Measurements from ENCODE around the gene ITGA11. TPM values are rescaled to one million over a fixed set of nuclear protein-coding genes. Genes with fewer than 3 reads are reported as not detected.

ITGA11 gene
- total and polyA plus RNA-seq, 8 donors, result 0.19 to 4.1 (median 0.66) TPM

DNA sequence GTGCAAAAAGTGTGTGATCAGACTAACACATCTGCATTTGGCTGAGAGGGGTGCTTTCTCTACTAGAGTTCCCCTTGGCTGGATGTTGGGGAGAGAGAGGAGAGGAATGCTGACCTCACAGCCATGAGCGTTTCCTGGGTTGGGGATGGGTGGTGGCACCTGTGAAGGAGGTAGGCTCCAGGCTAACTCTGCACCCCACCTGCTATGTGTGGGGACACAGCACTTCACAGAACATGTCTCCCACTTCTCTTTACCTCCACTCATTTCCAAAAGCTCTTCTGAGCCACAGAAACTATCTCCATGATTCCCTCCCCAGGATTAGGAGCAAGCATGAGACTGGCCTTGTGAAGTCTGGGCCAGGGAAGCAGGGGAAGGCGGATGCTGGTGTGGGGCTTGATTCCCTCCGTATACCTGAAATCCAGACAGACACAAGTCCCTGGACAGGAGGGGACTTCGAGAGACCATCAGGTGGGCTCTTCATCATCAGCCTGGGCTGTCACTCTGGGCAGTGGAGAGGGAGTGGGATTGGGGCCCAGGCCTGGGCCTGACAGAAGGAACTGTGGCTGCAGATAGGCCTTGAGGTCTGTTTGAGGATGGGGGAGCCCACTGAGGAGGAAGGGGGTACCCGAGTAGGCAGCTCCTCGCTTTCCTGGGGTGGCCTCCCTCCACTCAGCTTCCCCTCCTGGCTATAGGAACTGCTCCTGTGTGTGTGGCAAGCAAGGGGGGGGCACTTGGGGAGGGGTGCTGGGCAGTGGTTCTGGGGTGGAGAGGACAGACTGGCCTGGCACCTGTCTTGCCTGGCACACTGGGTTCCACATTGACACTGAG lies 113.7 kb downstream of the ITGA11 start:
- no peaks in the 10 kb centered on the region for H3K27me3 ChIP-seq
- H3K36me3 ChIP-seq, result no peaks in the 10 kb centered on the region
- DNase-seq, result peak in 1 of 6 donors; percentile 33
- ATAC-seq, result no peak
- TF ChIP-seq, protein P1, sequence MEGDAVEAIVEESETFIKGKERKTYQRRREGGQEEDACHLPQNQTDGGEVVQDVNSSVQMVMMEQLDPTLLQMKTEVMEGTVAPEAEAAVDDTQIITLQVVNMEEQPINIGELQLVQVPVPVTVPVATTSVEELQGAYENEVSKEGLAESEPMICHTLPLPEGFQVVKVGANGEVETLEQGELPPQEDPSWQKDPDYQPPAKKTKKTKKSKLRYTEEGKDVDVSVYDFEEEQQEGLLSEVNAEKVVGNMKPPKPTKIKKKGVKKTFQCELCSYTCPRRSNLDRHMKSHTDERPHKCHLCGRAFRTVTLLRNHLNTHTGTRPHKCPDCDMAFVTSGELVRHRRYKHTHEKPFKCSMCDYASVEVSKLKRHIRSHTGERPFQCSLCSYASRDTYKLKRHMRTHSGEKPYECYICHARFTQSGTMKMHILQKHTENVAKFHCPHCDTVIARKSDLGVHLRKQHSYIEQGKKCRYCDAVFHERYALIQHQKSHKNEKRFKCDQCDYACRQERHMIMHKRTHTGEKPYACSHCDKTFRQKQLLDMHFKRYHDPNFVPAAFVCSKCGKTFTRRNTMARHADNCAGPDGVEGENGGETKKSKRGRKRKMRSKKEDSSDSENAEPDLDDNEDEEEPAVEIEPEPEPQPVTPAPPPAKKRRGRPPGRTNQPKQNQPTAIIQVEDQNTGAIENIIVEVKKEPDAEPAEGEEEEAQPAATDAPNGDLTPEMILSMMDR (IDR thresholded peaks at IDR 0.05), result no peak
- WGBS, 2 donors, result 82 to 87% methylated on average over 6 of the region's 6 CpGs
- H3K4me3 ChIP-seq, result no peak overlapping the region
- intact Hi-C loops (cut with DNase I), result no loop called here
- H3K27ac ChIP-seq, result no peak overlapping the region
- H3K4me1 ChIP-seq, result no peaks in the 10 kb centered on the region
- H3K9me3 ChIP-seq, result no peaks in the 10 kb centered on the region
- no peak for FAIRE-seq

DNA sequence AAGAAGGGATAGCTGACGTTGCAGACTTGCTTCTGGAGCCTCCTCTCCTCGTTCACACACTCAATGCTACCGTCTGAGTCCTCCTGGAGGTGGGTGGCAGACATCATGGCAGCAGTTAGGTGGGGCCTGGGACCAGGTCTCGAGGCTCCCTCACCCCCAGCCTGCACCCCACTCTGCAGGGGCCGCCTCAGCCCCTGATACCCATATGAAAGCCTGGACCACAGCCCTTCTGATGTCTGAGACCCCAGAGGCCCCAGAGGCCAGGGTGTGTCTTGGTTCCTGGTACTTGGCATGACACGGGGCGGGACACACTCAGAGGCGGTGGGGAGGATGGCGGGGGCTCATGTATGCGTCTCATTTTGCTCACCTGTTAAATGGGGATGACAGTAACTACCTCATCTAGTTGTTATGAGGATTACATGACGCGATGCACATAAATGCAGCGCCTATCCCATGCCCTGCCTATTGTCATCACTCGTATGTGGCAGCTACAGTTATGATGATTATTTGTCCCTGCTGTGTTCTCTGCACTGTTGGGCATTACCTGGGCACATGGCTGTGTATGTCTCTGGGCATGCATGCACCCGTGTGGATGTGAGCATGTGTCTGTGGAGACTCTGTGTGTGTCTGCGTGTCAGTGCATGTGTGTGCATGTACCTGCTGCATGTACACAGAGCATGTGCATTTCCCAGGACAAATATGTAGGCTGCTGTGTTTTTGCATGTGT lies 114.5 kb downstream of the ITGA11 start:
- Histone ChIP-seq H3K36me3 (no peaks in the 10 kb centered on the region), H3K4me3 (no peak overlapping the region), H3K27me3 (no peaks in the 10 kb centered on the region), H3K27ac (no peak overlapping the region), H3K9me3 (no peaks in the 10 kb centered on the region), H3K4me1 (no peaks in the 10 kb centered on the region)
- intact Hi-C loops (cut with DNase I), result no loop called here
- TF ChIP-seq, protein P1 (IDR thresholded peaks at IDR 0.05), result no peak
- FAIRE-seq, result no peak
- peak in 1 of 6 donors; percentile 34 for DNase-seq
- no peak for ATAC-seq
- 81 to 88% methylated on average over 16 of the region's 16 CpGs for WGBS, 2 donors

DNA sequence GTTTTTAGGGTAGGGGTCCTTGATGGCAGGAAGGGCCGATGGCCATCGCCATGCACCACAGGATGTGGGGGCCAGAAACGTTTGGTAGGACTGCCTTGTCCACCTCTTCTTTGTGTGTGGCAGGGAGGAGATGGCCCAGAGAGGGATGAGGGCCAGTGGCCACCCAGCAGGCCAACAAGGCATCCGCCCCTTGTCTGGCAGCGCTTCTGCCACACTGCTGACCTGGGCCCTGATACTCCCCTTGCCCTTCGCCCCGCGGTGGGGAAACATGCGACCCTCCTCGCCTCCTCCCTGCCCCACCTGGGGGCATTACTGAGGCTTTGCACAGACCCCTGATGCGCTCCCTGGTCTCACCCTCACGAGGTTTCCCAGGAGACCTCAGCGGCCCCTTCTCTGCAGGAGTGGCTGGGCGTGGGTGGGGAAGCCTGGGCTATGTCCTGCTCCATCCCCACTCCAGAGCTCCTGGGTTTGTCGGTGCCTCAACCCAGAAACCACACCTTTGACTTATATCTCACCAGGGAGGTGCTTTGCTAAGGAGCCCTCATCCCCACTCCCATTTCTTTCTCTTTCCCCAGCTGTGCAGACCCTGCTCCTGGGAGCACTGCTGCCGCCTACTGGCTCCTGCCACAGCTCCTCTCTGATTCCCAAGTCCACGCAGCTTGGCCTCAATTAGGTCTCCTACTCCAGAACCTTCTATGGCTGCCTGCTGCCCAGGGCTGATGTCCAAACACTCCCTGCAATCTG lies 115.7 kb downstream of the ITGA11 start:
- intact Hi-C loops (cut with DNase I), result no loop called here
- no peaks in the 10 kb centered on the region for H3K36me3 ChIP-seq
- H3K4me1 ChIP-seq, result no peaks in the 10 kb centered on the region
- no peaks in the 10 kb centered on the region for H3K9me3 ChIP-seq
- H3K4me3 ChIP-seq, result no peak overlapping the region
- no peak for FAIRE-seq
- H3K27me3 ChIP-seq, result no peaks in the 10 kb centered on the region
- TF ChIP-seq, protein P1 (IDR thresholded peaks at IDR 0.05), result no peak
- H3K27ac ChIP-seq, result no peak overlapping the region
- 78 to 82% methylated on average over 14 to 17 of the region's 17 CpGs for WGBS, 2 donors
- ATAC-seq, result no peak
- peak in 1 of 6 donors; percentile 42 for DNase-seq

DNA sequence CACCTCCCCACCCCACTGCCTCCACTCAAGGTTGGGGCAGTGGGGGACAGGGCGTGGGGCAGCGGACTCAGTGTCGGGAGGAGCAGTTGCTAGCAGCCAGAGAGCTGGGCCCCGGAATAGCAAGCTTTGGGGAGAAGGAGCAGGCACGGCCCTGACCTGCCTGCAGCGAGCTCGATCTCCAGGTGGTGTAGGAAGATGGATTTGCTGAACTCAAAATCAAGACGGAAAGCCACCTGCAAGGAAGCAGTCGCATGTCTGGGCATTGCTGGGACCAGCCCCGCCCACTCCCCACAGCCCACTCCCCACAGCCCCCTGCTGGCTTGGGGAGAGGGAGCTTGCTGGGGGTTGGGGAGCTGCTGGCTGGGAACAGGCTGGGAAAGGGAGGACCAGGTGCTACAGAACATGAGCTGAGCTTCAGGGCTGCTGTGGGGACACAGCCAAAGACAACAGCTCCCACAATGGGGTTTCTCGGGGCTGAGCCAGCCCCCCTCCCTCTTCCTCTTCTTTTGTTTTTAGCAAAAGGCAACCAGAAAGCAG lies 116.4 kb downstream of the ITGA11 start:
- Histone ChIP-seq H3K9me3 (no peaks in the 10 kb centered on the region), H3K4me1 (peaks cover 0 to 4% (median 3%) of the 10 kb centered on the region in 3 donors), H3K27me3 (no peaks in the 10 kb centered on the region), H3K36me3 (no peaks in the 10 kb centered on the region), H3K4me3 (no peak overlapping the region), H3K27ac (no peak overlapping the region)
- WGBS, 2 donors, result 82 to 83% methylated on average over 11 of the region's 11 CpGs
- DNase-seq (peak in 1 of 6 donors; percentile 31), FAIRE-seq (no peak), ATAC-seq (no peak)
- TF ChIP-seq, protein P1 (IDR thresholded peaks at IDR 0.05), result no peak
- intact Hi-C loops (cut with DNase I), result no loop called here
